ENCODE data around the gene KRT16. TPM values are rescaled to one million over a fixed set of nuclear protein-coding genes. Genes with fewer than 3 reads are reported as not detected.

Gene KRT16
- total and polyA plus RNA-seq, 2 of the 8 experiments (the other 6 are each of a cell fraction or from before 2014, with no cell fraction given): not detected

GRCh38 chr17:41631025-41631897 lies 18.7 kb upstream of the KRT16 start (continued):
- no peak for TF ChIP-seq KDM5A (IDR thresholded peaks at IDR 0.05; ENCODE audit: low read length)
- no peak for TF ChIP-seq SIN3A (conservative IDR thresholded peaks at IDR 0.05 in 1 of 2, IDR thresholded peaks at IDR 0.05 in 1 of 2; ENCODE audit: low read depth in 1 of 2, low read length in 2 of 2)

Measured in H1 (cell line).